Esophagus squamous epithelium (tissue), 5 donors: ENCODE results near the gene C16orf74. TPM values are rescaled to one million over a fixed set of nuclear protein-coding genes. Genes with fewer than 3 reads are reported as not detected.

Experiments used
- DNase-seq: peaks from one replicate; lab custom pipeline; 2025; lab: John Stamatoyannopoulos, UW
- H3K27ac ChIP-seq, 4 donors: fragments of 200-600 bp; sonication (generic); one replicate each; pipeline ENCODE4 v1.5.1; 2016 to 2019; ENCODE audit warnings: mild to moderate bottlenecking in 1 of 4
- H3K27me3 ChIP-seq, 4 donors: fragments of 200-600 bp; sonication (generic); 1 replicate in 3 of 4; 2 replicates in 1 of 4; pipeline versions ENCODE4 v1.5.1 to v1.6.0; 2017 to 2021; ENCODE audit warnings: antibody characterized with exemption in 1 of 4
- H3K36me3 ChIP-seq, 3 donors: fragments of 200-600 bp; sonication (generic); one replicate each; pipeline ENCODE4 v1.5.1; 2016 to 2019
- H3K4me1 ChIP-seq, 3 donors: fragments of 200-600 bp; sonication (generic); one replicate each; pipeline ENCODE4 v1.5.1; 2017 to 2019
- H3K4me3 ChIP-seq, 4 donors: fragments of 200-600 bp; sonication (generic); 1 replicate in 3 of 4; 2 replicates in 1 of 4; pipeline ENCODE4 v1.5.1; 2016 to 2019; ENCODE audit warnings: mild to moderate bottlenecking in 2 of 4, moderate library complexity in 1 of 4
- H3K9me3 ChIP-seq, 3 donors: fragments of 200-600 bp; sonication (generic); one replicate each; pipeline ENCODE4 v1.5.1; 2016 to 2019
- CTCF ChIP-seq, 6 experiments: fragments of 450-650 bp in 4 of 6; fragments of 200-600 bp in 2 of 6; sonication (generic) in 2 of 6; IDR thresholded peaks; one replicate each; pipeline ENCODE4 v1.5.1; 2016 to 2019; ENCODE audit warnings: antibody characterized with exemption in 6 of 6, mild to moderate bottlenecking in 4 of 6, moderate library complexity in 4 of 6
- POLR2A ChIP-seq, 4 donors: fragments of 450-650 bp; IDR thresholded peaks; one replicate each; pipeline ENCODE4 v1.6.1; 2017; ENCODE audit warnings: antibody characterized with exemption in 4 of 4, mild to moderate bottlenecking in 4 of 4, moderate library complexity in 3 of 4
- WGBS, 2 donors: methylation state at CpG; one replicate each; pipeline ENCODE4 v1.1.5; 2018; 5-methylcytosine and 5-hydroxymethylcytosine counted together
- intact Hi-C: fragments of 100-400 bp; cut with DNase I; formaldehyde crosslinking; loops from one replicate; pipeline ENCODE4 v1.15.0; 2022
- total RNA-seq, 4 donors: library from RNA; depleted of rRNA; stranded (reverse); fragments of >200 nt; gene quantifications; one replicate each; pipeline ENCODE4 v1.1.0, GENCODE V29; 2016
- donor health status: DM: yes; HTN: yes; CAD: no.

Gene C16orf74
- total RNA-seq, 4 donors from 2014 or later, result 3.8 to 24.8 (median 6.4) TPM

- 80 to 90% methylated on average over 2 to 4 of the region's 5 CpGs for WGBS, 2 donors
- no peak for TF ChIP-seq CTCF (IDR thresholded peaks at IDR 0.05)
- no peak for TF ChIP-seq POLR2A (IDR thresholded peaks at IDR 0.05)
Measured at GRCh38 chr16:85730186-85730465, 20.8 kb downstream of the C16orf74 start.

GRCh38 chr16:85729452-85730185 lies 21.3 kb downstream of the C16orf74 start:
- H3K4me3 ChIP-seq, result no peak overlapping the region
- TF ChIP-seq CTCF (IDR thresholded peaks at IDR 0.05), result no peak
- TF ChIP-seq POLR2A (IDR thresholded peaks at IDR 0.05), result no peak
- DNase-seq, result no peak
- no peaks in the 10 kb centered on the region for H3K36me3 ChIP-seq
- peaks cover 0 to 3% (median 0%) of the 10 kb centered on the region in 4 donors for H3K27me3 ChIP-seq
- H3K9me3 ChIP-seq, result no peaks in the 10 kb centered on the region
- no peaks in the 10 kb centered on the region for H3K4me1 ChIP-seq
- WGBS, 2 donors, result 78 to 79% methylated on average over 5 to 14 of the region's 16 CpGs
- intact Hi-C loops, result no loop called here
- no peak overlapping the region for H3K27ac ChIP-seq

More at GRCh38 chr16:85730186-85730465, 20.8 kb downstream of the C16orf74 start:
- peaks cover 0 to 3% (median 0%) of the 10 kb centered on the region in 4 donors for H3K27me3 ChIP-seq
- H3K36me3 ChIP-seq, result no peaks in the 10 kb centered on the region
- no peak for DNase-seq
- H3K4me3 ChIP-seq, result no peak overlapping the region
- no peaks in the 10 kb centered on the region for H3K9me3 ChIP-seq
- H3K4me1 ChIP-seq, result no peaks in the 10 kb centered on the region
- H3K27ac ChIP-seq, result no peak overlapping the region
- intact Hi-C loops, result no loop called here

GRCh38 chr16:85728879-85729278 lies 22.0 kb downstream of the C16orf74 start:
- Histone ChIP-seq H3K27ac (no peak overlapping the region), H3K4me3 (no peak overlapping the region), H3K9me3 (no peaks in the 10 kb centered on the region), H3K4me1 (no peaks in the 10 kb centered on the region), H3K27me3 (peaks cover 0 to 3% (median 0%) of the 10 kb centered on the region in 4 donors), H3K36me3 (no peaks in the 10 kb centered on the region)
- no peak for TF ChIP-seq POLR2A (IDR thresholded peaks at IDR 0.05)
- DNase-seq, result no peak
- WGBS, 2 donors, result 78 to 91% methylated on average over 5 of the region's 7 CpGs
- intact Hi-C loops, result no loop called here

- Histone ChIP-seq H3K36me3 (no peaks in the 10 kb centered on the region), H3K27me3 (peaks cover 0 to 3% (median 0%) of the 10 kb centered on the region in 4 donors), H3K4me1 (peaks cover 0 to 4% (median 0%) of the 10 kb centered on the region in 3 donors), H3K4me3 (no peak overlapping the region), H3K27ac (no peak overlapping the region), H3K9me3 (no peaks in the 10 kb centered on the region)
- TF ChIP-seq CTCF (IDR thresholded peaks at IDR 0.05) (no peak), POLR2A (IDR thresholded peaks at IDR 0.05) (no peak)
- intact Hi-C loops, result no loop called here
- DNase-seq, result no peak
- WGBS, 2 donors, result 78 to 87% methylated on average over 5 to 10 of the region's 12 CpGs
Measured at GRCh38 chr16:85724936-85725335, 26.0 kb downstream of the C16orf74 start.

GRCh38 chr16:85724126-85724879 lies 26.6 kb downstream of the C16orf74 start:
- Histone ChIP-seq H3K27me3 (peaks cover 0 to 3% (median 0%) of the 10 kb centered on the region in 4 donors), H3K27ac (no peak overlapping the region), H3K9me3 (no peaks in the 10 kb centered on the region), H3K4me3 (no peak overlapping the region), H3K4me1 (peaks cover 0 to 6% (median 0%) of the 10 kb centered on the region in 3 donors), H3K36me3 (no peaks in the 10 kb centered on the region)
- no peak for DNase-seq
- 74 to 89% methylated on average over 18 of the region's 20 CpGs for WGBS, 2 donors
- intact Hi-C loops, result no loop called here
- no peak for TF ChIP-seq POLR2A (IDR thresholded peaks at IDR 0.05)
- no peak for TF ChIP-seq CTCF (IDR thresholded peaks at IDR 0.05)
